ENCODE measurements around the gene RRAD. TPM values are rescaled to one million over a fixed set of nuclear protein-coding genes. Genes with fewer than 3 reads are reported as not detected.

Gene RRAD
- total RNA-seq, 1 experiment from 2014 or later, result not detected

DNA sequence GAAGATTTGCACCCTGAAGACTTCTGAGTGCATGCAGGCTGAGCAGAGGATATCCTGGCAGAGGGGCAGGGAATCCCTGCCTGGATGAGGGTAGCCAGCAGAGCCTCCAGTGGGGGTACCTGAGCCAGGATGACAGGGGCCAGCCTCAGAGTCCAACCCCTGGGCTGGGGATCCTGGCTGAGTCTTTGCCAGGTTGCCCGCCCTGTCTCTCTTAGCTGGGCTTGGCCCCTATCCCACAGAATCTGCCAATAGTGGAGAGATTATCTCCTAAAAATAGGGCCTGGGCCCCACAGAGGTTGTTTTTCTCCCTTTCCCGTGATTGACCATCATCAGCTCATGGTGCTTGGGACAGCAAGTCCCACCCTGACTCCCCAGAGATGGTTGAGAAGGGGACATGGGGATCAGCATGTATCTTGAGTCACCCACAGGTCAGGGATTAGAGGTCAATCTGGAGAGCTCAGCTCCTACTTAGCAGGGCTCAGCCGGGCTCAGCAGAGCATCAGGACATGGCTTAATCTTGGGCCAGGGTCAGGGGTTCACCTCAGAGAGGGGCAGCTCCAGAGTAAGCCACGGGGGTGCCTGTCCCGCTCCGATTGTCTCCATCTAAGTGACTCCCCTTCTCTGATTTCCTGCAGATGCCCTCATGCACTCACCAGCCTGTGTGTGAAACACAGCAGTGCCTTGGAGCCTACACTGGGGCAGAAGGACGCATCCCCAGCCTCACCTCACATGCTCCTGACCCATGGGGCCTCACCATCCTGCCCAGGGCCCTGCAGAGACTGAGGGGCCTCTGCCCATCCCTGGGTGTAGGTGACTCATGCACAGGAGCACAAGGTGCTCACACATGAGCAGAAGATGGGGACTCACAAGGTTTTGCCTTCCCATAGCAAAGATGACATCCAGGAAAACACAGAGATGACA lies 18.2 kb downstream of the RRAD start:
- no peaks in the 10 kb centered on the region for H3K36me3 ChIP-seq (ENCODE audit: insufficient read depth, low read length)
- H3K4me2 ChIP-seq (ENCODE audit: low read depth, low read length, poor library complexity, severe bottlenecking), result no peak overlapping the region
- no peak overlapping the region for H2AFZ ChIP-seq (ENCODE audit: low read length)
- DNase-seq, result no peak
- H4K20me1 ChIP-seq (ENCODE audit: insufficient read depth, low read depth, low read length), result no peaks in the 10 kb centered on the region
- H3K27ac ChIP-seq (ENCODE audit: low read length), result no peak overlapping the region
- no peaks in the 10 kb centered on the region for H3K27me3 ChIP-seq (ENCODE audit: low read length)
- H3K9me3 ChIP-seq (ENCODE audit: low read length), result no peaks in the 10 kb centered on the region
- H3K9ac ChIP-seq (ENCODE audit: low read length), result no peak overlapping the region
- no peak overlapping the region for H3K4me3 ChIP-seq (ENCODE audit: low read length)
- H3K4me1 ChIP-seq (ENCODE audit: low read length), result peaks cover 11% of the 10 kb centered on the region
- no peaks in the 10 kb centered on the region for H3K9me2 ChIP-seq (replicated peaks; ENCODE audit: insufficient read depth, low read length)
- no peaks in the 10 kb centered on the region for H3K79me2 ChIP-seq (ENCODE audit: low read length)

DNA sequence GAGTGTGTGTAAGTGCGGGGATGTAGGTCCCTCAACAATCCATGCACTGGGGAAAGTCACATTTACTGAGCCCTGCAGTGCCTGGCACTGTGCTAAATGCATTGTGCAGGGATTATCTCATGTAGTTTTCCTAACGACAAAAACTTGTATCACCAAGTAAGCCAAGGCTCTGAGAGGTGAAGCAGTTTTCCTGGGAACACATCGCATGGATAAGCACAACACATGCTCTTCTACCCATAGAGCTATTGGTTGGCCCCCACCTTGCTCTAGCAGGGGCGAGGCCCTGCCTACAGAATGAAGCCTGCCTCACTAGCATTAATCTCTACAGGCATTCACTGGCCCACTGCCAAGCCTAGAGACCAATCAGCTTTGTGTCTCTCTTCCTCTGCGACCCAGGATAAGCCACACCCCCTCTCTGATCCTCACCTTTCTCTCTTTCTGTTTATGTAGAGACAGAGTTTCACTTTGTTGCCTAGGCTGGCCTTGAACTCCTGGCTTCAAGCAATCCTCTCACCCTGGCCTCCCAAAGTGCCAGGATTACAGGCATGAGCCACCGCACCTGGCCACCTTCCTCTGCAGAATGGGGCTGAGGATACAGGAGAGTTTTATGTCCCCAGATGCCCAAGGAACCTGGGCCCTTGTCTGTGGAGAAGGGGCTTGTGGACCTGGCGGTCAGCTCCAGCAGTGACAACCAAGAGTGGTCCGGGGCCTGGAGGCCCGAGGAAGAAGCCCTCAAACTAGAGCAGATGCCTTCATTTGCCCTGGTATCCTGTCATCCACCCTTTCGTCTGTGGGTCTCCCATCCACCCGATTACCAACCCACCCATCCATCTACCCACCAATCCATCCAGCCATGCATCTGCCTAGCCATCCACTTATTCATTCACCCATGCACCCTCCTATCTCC lies 19.4 kb downstream of the RRAD start:
- peak; percentile 82 for DNase-seq
- Histone ChIP-seq H3K27ac (ENCODE audit: low read length) (no peak overlapping the region), H3K9me2 (replicated peaks; ENCODE audit: insufficient read depth, low read length) (no peaks in the 10 kb centered on the region), H3K9me3 (ENCODE audit: low read length) (no peaks in the 10 kb centered on the region), H3K27me3 (ENCODE audit: low read length) (no peaks in the 10 kb centered on the region), H4K20me1 (ENCODE audit: insufficient read depth, low read depth, low read length) (no peaks in the 10 kb centered on the region), H3K4me1 (ENCODE audit: low read length) (peaks cover 11% of the 10 kb centered on the region), H3K9ac (ENCODE audit: low read length) (no peak overlapping the region), H3K36me3 (ENCODE audit: insufficient read depth, low read length) (no peaks in the 10 kb centered on the region), H3K79me2 (ENCODE audit: low read length) (no peaks in the 10 kb centered on the region), H2AFZ (ENCODE audit: low read length) (no peak overlapping the region), H3K4me2 (ENCODE audit: low read depth, low read length, poor library complexity, severe bottlenecking) (no peak overlapping the region), H3K4me3 (ENCODE audit: low read length) (no peak overlapping the region)

DNA sequence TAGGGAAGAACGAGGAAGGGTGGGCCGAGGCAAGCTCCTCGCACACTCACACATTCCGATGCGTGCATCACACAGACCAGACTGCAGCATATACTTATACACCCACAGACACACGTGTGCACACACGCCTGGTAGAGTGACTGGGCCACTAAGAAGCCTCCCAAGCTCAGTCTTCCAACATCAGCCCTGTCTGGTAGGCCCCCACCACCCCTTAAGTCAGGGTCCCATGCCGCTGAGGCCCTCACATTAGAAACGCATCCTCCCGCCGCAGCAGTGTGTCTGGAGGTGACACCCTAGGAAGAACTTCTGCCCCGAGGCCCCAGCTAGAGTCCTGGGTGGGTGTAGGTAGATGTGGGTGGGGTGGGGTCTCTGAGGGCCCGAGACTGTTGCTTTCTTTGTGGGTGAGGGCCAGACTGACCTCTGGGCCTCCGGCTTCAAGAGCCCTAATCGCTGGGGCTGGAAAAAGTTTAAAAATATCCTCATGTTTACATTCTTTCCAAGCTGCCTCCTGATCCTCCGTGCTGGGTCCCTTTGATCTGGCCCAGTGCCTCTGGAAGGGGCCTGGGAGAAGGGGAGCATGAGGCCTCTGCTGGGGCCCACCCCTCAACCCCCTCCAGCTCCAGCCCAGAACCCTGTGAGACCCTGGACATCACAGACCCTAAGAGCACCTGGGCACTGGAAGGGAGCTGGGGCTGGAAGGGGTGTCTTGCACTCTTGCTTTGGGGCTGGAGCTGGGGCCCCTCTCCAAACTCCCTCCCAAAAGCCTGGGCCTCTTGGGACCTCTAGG lies 20.3 kb downstream of the RRAD start:
- DNase-seq, result no peak
- no peaks in the 10 kb centered on the region for H3K79me2 ChIP-seq (ENCODE audit: low read length)
- H3K9ac ChIP-seq (ENCODE audit: low read length), result no peak overlapping the region
- no peak overlapping the region for H3K27ac ChIP-seq (ENCODE audit: low read length)
- H3K36me3 ChIP-seq (ENCODE audit: insufficient read depth, low read length), result no peaks in the 10 kb centered on the region
- H2AFZ ChIP-seq (ENCODE audit: low read length), result no peak overlapping the region
- no peaks in the 10 kb centered on the region for H4K20me1 ChIP-seq (ENCODE audit: insufficient read depth, low read depth, low read length)
- no peaks in the 10 kb centered on the region for H3K27me3 ChIP-seq (ENCODE audit: low read length)
- H3K4me2 ChIP-seq (ENCODE audit: low read depth, low read length, poor library complexity, severe bottlenecking), result no peak overlapping the region
- peaks cover 11% of the 10 kb centered on the region for H3K4me1 ChIP-seq (ENCODE audit: low read length)
- no peaks in the 10 kb centered on the region for H3K9me2 ChIP-seq (replicated peaks; ENCODE audit: insufficient read depth, low read length)
- H3K4me3 ChIP-seq (ENCODE audit: low read length), result no peak overlapping the region
- H3K9me3 ChIP-seq (ENCODE audit: low read length), result no peaks in the 10 kb centered on the region

DNA sequence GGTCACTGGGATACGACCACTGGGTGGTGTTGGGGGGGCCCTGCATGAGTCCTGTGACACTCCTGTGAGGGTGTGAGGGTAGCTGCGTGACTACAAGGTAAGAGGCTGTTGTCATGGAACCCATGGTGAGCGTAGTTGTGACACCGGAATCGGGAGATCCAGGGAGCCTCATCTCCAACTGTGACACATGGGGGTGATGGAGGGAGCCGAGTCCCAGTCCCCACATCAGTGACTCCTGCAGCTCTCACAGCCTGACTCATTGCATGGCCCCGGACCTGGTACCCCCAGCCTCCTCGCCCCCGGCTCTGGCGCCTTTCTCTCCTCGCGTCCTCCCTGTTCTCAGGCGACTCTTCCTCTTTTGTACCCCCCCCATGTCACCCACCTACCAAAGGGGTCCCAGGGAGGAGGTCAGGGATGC lies 20.9 kb downstream of the RRAD start:
- no peak overlapping the region for H3K4me3 ChIP-seq (ENCODE audit: low read length)
- no peak overlapping the region for H3K4me2 ChIP-seq (ENCODE audit: low read depth, low read length, poor library complexity, severe bottlenecking)
- H4K20me1 ChIP-seq (ENCODE audit: insufficient read depth, low read depth, low read length), result no peaks in the 10 kb centered on the region
- no peaks in the 10 kb centered on the region for H3K9me2 ChIP-seq (replicated peaks; ENCODE audit: insufficient read depth, low read length)
- H3K9me3 ChIP-seq (ENCODE audit: low read length), result no peaks in the 10 kb centered on the region
- peaks cover 11% of the 10 kb centered on the region for H3K4me1 ChIP-seq (ENCODE audit: low read length)
- DNase-seq, result no peak
- no peak overlapping the region for H3K9ac ChIP-seq (ENCODE audit: low read length)
- no peak overlapping the region for H3K27ac ChIP-seq (ENCODE audit: low read length)
- no peaks in the 10 kb centered on the region for H3K79me2 ChIP-seq (ENCODE audit: low read length)
- H3K36me3 ChIP-seq (ENCODE audit: insufficient read depth, low read length), result no peaks in the 10 kb centered on the region
- H2AFZ ChIP-seq (ENCODE audit: low read length), result no peak overlapping the region
- no peaks in the 10 kb centered on the region for H3K27me3 ChIP-seq (ENCODE audit: low read length)

DNA sequence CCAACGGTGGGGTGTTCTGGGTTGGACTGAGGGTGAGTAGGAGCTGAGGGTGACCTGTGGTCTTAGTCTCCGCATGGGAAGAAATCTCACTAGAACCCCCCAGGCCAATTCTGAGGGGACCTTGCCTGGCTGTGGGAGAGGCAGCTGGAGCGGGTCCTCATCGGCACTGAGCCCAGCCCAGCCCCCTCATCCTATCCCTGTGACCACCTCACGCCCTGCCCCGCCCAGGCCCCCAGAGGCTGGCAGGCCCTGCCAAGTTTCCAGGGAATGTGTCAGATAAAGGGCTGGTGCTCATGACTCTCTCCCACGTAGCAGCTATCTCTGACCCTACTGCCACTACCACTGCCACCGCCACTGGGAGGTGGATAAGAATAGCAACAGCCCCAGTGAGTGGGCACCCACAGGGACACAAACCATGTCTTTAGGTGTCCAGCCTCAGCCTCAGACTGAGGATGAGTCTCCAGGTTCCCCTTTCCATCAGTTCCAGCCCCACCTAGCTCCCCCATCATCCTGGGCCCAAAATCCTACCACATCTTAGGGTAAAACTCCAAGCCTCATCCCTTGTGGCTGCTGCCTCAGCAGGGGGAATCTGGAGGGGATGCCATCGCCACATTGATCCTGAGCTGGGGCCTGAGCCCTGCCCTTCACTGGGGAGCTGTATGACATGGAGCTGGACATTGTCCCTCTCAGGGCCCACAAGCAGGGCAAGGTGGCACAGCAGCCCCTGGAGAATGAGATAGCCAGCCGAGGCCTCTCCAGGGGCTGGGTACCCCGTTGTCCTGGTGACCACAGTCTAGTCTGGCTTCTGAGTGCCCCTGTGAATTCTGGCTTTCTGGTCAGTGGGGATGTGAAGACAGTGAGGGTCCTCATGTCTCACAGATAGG lies 21.5 kb downstream of the RRAD start:
- Histone ChIP-seq H3K36me3 (ENCODE audit: insufficient read depth, low read length) (no peaks in the 10 kb centered on the region), H3K4me1 (ENCODE audit: low read length) (peaks cover 11% of the 10 kb centered on the region), H3K27ac (ENCODE audit: low read length) (no peak overlapping the region), H3K9me2 (replicated peaks; ENCODE audit: insufficient read depth, low read length) (no peaks in the 10 kb centered on the region), H3K9ac (ENCODE audit: low read length) (no peak overlapping the region), H2AFZ (ENCODE audit: low read length) (no peak overlapping the region), H4K20me1 (ENCODE audit: insufficient read depth, low read depth, low read length) (no peaks in the 10 kb centered on the region), H3K9me3 (ENCODE audit: low read length) (no peaks in the 10 kb centered on the region), H3K27me3 (ENCODE audit: low read length) (no peaks in the 10 kb centered on the region), H3K4me2 (ENCODE audit: low read depth, low read length, poor library complexity, severe bottlenecking) (no peak overlapping the region), H3K79me2 (ENCODE audit: low read length) (no peaks in the 10 kb centered on the region), H3K4me3 (ENCODE audit: low read length) (no peak overlapping the region)
- no peak for DNase-seq

DNA sequence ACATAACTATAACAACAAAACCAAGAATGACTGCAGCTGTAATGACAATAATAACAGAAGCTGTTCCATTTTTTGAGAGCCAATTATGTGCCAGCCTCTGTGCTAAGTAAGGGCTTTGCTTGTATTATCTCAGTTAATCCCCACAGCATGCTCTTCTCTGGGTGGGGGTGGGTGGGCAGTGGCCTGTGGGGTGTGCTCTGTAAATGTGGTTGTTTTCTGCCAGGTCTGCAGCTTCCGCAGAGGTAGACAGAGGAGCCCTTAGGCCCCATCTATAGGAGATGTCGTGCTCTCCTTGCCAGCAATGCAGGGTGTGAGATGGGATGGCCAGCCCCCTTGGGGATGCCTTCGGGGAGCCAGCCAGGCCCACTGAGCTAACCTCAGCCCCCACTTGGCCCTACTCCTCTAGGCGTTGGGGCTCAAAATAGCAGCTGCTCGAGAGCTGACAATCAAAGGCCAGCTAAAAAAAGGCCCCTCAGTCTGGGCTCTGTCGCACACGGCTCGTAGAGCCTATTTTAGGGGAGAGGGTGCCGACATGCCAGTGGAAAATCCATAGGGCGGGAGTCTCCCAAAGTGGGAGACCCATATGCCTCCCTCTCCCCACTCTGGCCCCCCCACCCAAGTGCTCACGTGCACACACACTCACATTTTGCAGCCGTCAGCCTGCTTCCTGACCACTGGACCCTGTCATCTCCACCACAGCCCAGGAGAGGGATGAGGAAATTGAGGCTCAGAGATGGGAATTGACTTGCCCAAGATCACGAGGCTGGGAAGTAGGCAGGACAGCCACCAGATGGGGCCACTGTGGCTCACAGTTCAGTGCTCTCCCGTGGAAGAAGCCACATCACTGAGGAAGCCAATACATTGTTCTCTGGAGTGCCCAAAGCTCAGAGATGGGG lies 22.4 kb downstream of the RRAD start:
- Histone ChIP-seq H3K9me3 (ENCODE audit: low read length) (no peaks in the 10 kb centered on the region), H3K36me3 (ENCODE audit: insufficient read depth, low read length) (no peaks in the 10 kb centered on the region), H3K4me1 (ENCODE audit: low read length) (peaks cover 11% of the 10 kb centered on the region), H3K9me2 (replicated peaks; ENCODE audit: insufficient read depth, low read length) (no peaks in the 10 kb centered on the region), H3K27ac (ENCODE audit: low read length) (no peak overlapping the region), H3K4me2 (ENCODE audit: low read depth, low read length, poor library complexity, severe bottlenecking) (no peak overlapping the region), H4K20me1 (ENCODE audit: insufficient read depth, low read depth, low read length) (no peaks in the 10 kb centered on the region), H2AFZ (ENCODE audit: low read length) (no peak overlapping the region), H3K27me3 (ENCODE audit: low read length) (no peaks in the 10 kb centered on the region), H3K9ac (ENCODE audit: low read length) (no peak overlapping the region), H3K79me2 (ENCODE audit: low read length) (no peaks in the 10 kb centered on the region), H3K4me3 (ENCODE audit: low read length) (no peak overlapping the region)
- no peak for DNase-seq

DNA sequence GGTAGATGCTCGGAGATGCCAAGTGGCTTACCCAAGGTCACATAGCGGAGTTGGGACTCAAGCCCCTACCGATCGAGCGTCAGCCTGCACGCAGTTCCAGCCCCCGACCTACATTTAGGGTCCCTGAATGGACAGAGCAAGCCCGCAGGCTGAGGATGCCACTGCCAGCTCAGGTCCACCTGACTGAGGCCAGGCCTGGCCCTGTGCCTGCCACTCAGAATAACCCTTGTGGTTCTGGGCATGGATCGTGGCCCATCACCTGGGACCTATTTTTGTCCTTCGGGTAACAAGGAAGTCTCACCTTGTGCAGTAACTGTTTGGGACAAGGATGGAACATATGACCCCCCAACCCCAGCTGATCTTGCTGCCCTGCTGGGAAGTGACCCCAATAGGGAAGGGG lies 23.7 kb downstream of the RRAD start:
- DNase-seq, result no peak
- no peaks in the 10 kb centered on the region for H3K27me3 ChIP-seq (ENCODE audit: low read length)
- no peak overlapping the region for H3K4me2 ChIP-seq (ENCODE audit: low read depth, low read length, poor library complexity, severe bottlenecking)
- H3K4me1 ChIP-seq (ENCODE audit: low read length), result peaks cover 11% of the 10 kb centered on the region
- H3K4me3 ChIP-seq (ENCODE audit: low read length), result no peak overlapping the region
- H3K27ac ChIP-seq (ENCODE audit: low read length), result no peak overlapping the region
- H3K36me3 ChIP-seq (ENCODE audit: insufficient read depth, low read length), result no peaks in the 10 kb centered on the region
- no peaks in the 10 kb centered on the region for H4K20me1 ChIP-seq (ENCODE audit: insufficient read depth, low read depth, low read length)
- H3K9me3 ChIP-seq (ENCODE audit: low read length), result no peaks in the 10 kb centered on the region
- no peaks in the 10 kb centered on the region for H3K79me2 ChIP-seq (ENCODE audit: low read length)
- no peak overlapping the region for H2AFZ ChIP-seq (ENCODE audit: low read length)
- H3K9ac ChIP-seq (ENCODE audit: low read length), result no peak overlapping the region
- H3K9me2 ChIP-seq (replicated peaks; ENCODE audit: insufficient read depth, low read length), result no peaks in the 10 kb centered on the region

Data from Karpas-422 (cell line).